ENCODE results near the gene HNRNPUL1.

DNA sequence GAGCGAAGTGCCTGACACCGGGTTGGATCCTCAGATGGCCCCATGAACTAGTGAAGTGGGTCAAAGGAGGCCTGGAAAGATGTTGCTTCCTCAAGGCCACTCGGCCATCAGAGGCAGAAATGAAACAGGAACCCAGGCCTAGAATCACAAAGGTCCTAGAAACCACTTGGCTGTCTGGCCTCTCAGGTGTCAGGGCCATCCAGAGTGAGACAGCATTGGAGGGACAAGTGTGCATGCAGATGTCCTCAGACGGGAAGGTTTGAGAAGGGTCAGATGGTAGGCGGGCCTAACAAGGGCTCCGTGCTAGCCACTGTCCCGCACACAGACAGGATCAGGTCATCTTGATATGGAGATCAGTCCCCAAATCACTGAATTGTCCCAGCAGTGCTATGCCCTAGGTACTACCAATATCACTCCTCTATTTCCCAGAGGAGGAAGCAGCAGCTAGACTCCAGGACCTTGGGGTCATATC, 60.1 kb downstream of the HNRNPUL1 start:
- TF ChIP-seq, protein P1, sequence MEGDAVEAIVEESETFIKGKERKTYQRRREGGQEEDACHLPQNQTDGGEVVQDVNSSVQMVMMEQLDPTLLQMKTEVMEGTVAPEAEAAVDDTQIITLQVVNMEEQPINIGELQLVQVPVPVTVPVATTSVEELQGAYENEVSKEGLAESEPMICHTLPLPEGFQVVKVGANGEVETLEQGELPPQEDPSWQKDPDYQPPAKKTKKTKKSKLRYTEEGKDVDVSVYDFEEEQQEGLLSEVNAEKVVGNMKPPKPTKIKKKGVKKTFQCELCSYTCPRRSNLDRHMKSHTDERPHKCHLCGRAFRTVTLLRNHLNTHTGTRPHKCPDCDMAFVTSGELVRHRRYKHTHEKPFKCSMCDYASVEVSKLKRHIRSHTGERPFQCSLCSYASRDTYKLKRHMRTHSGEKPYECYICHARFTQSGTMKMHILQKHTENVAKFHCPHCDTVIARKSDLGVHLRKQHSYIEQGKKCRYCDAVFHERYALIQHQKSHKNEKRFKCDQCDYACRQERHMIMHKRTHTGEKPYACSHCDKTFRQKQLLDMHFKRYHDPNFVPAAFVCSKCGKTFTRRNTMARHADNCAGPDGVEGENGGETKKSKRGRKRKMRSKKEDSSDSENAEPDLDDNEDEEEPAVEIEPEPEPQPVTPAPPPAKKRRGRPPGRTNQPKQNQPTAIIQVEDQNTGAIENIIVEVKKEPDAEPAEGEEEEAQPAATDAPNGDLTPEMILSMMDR (IDR thresholded peaks at IDR 0.05), result no peak
- no peak for TF ChIP-seq POLR2A (IDR thresholded peaks at IDR 0.05)

Measured in body of pancreas (tissue), 4 donors.